Upper lobe of left lung (tissue), 6 donors: ENCODE measurements around the gene CIC. TPM values are rescaled to one million over a fixed set of nuclear protein-coding genes. Genes with fewer than 3 reads are reported as not detected.

Experiments used
- ATAC-seq, 2 donors: fragments of 200-7000 bp; cut with Tn5 transposase; one replicate each; pipeline ENCODE4 v1.9.1; 2022; ENCODE audit warnings: mild to moderate bottlenecking in 2 of 2, moderate library complexity in 2 of 2; ENCODE audit not compliant: low FRiP score in 2 of 2
- DNase-seq, 2 donors: peaks; one replicate each; pipeline ENCODE4 v3.0.0-alpha.2; 2019 to 2020
- H3K27ac ChIP-seq, 4 donors: fragments of 200-600 bp; sonication (generic); one replicate each; pipeline ENCODE4 v1.5.1; 2016 to 2019
- H3K27me3 ChIP-seq, 4 donors: fragments of 200-600 bp; sonication (generic); one replicate each; pipeline ENCODE4 v1.5.1; 2017 to 2019
- H3K36me3 ChIP-seq, 4 donors: fragments of 200-600 bp; sonication (generic); one replicate each; pipeline ENCODE4 v1.5.1; 2016 to 2019
- H3K4me1 ChIP-seq, 4 donors: fragments of 200-600 bp; sonication (generic); one replicate each; pipeline ENCODE4 v1.5.1; 2018 to 2019
- H3K4me3 ChIP-seq, 4 donors: fragments of 200-600 bp; sonication (generic); one replicate each; pipeline ENCODE4 v1.5.1; 2017 to 2019; ENCODE audit warnings: mild to moderate bottlenecking in 2 of 4, moderate library complexity in 1 of 4
- H3K9me3 ChIP-seq, 4 donors: fragments of 200-600 bp; sonication (generic); one replicate each; pipeline ENCODE4 v1.5.1; 2018 to 2019
- EP300 ChIP-seq, 4 donors: sonication (generic); formaldehyde crosslinking; IDR thresholded peaks; one replicate each; pipeline ENCODE4 v1.5.1; 2017; ENCODE audit warnings: antibody characterized with exemption in 4 of 4, control low read depth in 2 of 4
- POLR2A ChIP-seq, 4 donors: fragments of 450-650 bp; IDR thresholded peaks; one replicate each; pipeline ENCODE4 v1.5.1; 2016 to 2017; ENCODE audit warnings: antibody characterized with exemption in 4 of 4, mild to moderate bottlenecking in 2 of 4
- POLR2AphosphoS5 ChIP-seq, 2 donors: sonication (generic); formaldehyde crosslinking; IDR thresholded peaks; one replicate each; pipeline ENCODE4 v1.5.1; 2017; ENCODE audit warnings: antibody characterized with exemption in 2 of 2
- WGBS, 2 donors: methylation state at CpG; one replicate each; pipeline ENCODE4 v1.1.5; 2017 to 2018; 5-methylcytosine and 5-hydroxymethylcytosine counted together
- total RNA-seq, 6 donors: library from RNA; depleted of rRNA in 4 of 6; stranded (reverse); fragments of >200 nt in 4 of 6; gene quantifications; one replicate each; pipeline versions ENCODE4 v1.1.0 to v1.2.1, GENCODE V29; 2016 to 2021
- TF ChIP-seq, protein P1 (sequence below), 6 experiments: fragments of 450-650 bp in 4 of 6; fragments of 200-600 bp in 2 of 6; sonication (generic) in 2 of 6; IDR thresholded peaks; one replicate each; pipeline ENCODE4 v1.5.1; 2016 to 2019; ENCODE audit warnings: antibody characterized with exemption in 6 of 6
- donor health status: DM: no; HTN: no; CAD: no; lungs with moderate emphysema.
- donor health status: DM: no; HTN: yes; CAD: no; lungs with severe emphysema.

The CIC gene
- total RNA-seq, 6 donors from 2014 or later, result 52.6 to 170 (median 77.7) TPM

DNA sequence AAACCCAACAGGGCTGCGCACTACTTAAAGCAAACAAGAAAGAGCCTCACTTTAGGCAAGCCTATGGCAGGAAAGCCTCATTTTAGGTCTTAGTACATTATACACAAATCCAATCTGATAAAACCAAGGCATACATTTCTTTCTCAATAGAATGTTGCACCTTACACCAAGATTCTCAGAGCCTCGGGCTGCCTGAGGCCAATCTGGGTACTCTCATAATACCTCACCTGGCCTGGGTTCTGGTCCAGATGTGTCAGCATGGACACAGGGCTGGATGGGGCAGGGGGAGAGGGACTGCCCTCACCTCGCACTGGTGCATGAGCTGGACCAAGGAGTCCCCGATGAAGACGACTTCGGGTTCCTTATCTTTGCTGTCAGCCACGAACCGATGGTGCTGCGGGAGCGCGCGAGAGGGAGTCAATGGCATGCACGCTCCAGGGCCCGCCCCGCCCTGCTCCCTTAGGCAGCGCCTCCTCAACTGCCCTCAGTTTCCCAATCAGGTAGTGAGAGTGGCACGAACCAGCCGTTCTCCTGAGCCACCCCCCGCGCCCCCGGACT, 32.7 kb downstream of the CIC start, which contains the start of gene PRR19:
Gene PRR19 (plus strand): TSS at position 487 of the 558 bp plus-strand sequence. CDS start 7,453 bp downstream, outside the sequence.
- Histone ChIP-seq H3K36me3 (peaks cover 0 to 4% (median 0%) of the 10 kb centered on the region in 4 donors), H3K9me3 (no peaks in the 10 kb centered on the region), H3K27ac (peak within 1 kb of the TSS in 3 of 4 donors; percentile 6 to 70 (median 68)), H3K4me3 (peak within 1 kb of the TSS; percentile 34 to 74 (median 64)), H3K4me1 (peaks cover 9 to 17% (median 15%) of the 10 kb centered on the region in 4 donors), H3K27me3 (no peaks in the 10 kb centered on the region)
- DNase-seq (no peak), ATAC-seq (peak; percentile 20 to 28)
- TF ChIP-seq, protein P1, sequence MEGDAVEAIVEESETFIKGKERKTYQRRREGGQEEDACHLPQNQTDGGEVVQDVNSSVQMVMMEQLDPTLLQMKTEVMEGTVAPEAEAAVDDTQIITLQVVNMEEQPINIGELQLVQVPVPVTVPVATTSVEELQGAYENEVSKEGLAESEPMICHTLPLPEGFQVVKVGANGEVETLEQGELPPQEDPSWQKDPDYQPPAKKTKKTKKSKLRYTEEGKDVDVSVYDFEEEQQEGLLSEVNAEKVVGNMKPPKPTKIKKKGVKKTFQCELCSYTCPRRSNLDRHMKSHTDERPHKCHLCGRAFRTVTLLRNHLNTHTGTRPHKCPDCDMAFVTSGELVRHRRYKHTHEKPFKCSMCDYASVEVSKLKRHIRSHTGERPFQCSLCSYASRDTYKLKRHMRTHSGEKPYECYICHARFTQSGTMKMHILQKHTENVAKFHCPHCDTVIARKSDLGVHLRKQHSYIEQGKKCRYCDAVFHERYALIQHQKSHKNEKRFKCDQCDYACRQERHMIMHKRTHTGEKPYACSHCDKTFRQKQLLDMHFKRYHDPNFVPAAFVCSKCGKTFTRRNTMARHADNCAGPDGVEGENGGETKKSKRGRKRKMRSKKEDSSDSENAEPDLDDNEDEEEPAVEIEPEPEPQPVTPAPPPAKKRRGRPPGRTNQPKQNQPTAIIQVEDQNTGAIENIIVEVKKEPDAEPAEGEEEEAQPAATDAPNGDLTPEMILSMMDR (IDR thresholded peaks at IDR 0.05), result no peak
- TF ChIP-seq EP300 (IDR thresholded peaks at IDR 0.05), result no peak
- no peak for TF ChIP-seq POLR2AphosphoS5 (IDR thresholded peaks at IDR 0.05)
- TF ChIP-seq POLR2A (IDR thresholded peaks at IDR 0.05), result no peak
- WGBS, 2 donors, result 8 to 45% methylated on average over 2 to 17 of the region's 21 CpGs

DNA sequence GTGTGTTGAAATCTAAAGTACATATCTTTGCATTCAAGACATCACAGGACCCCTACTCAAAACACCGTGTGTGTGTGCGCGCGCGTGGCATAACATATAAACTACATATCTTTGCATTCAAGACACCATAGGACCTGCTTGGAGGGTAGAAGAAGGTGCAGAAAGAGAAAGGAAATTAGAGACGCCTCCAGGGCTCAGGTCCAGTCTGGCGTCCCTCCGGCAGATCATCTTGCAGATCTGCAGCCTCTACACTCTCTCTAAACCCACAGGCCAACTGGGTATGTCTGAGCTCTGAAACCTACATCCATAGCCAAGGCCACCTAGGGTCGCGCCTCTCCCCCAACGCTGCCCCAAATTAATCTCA, 34.0 kb downstream of the CIC start:
- H3K4me3 ChIP-seq, result peak overlapping the region in 3 of 4 donors; percentile 57 to 74 (median 70)
- H3K4me1 ChIP-seq, result peaks cover 9 to 17% (median 15%) of the 10 kb centered on the region in 4 donors
- H3K9me3 ChIP-seq, result no peaks in the 10 kb centered on the region
- DNase-seq (no peak), ATAC-seq (no peak)
- no peaks in the 10 kb centered on the region for H3K36me3 ChIP-seq
- H3K27ac ChIP-seq, result peak overlapping the region in 2 of 4 donors; percentile 68 to 70
- WGBS, 2 donors, result 61 to 80% methylated on average over 11 of the region's 11 CpGs
- no peaks in the 10 kb centered on the region for H3K27me3 ChIP-seq
- TF ChIP-seq EP300 (IDR thresholded peaks at IDR 0.05) (no peak), POLR2AphosphoS5 (IDR thresholded peaks at IDR 0.05) (no peak), POLR2A (IDR thresholded peaks at IDR 0.05) (no peak)
- TF ChIP-seq, protein P1 (IDR thresholded peaks at IDR 0.05), result no peak

DNA sequence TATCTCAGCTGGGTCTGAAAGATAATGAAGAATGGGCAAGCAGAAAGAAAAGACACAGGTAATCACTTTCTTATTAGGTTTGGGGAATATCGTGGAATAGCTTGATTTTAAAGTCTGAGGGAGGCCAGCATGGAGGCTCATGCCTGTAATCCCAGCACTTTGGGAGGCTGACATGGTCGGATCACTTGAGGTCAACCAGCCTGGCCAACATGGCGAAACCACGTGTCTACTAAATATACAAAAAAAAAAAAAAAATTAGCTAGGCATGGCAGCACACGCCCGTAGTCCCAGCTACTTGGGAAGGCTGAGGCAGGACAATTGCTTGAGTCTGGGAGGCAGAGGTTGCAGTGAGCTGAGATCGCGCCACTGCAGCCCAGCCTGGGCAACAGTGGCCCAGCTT, 34.8 kb downstream of the CIC start:
- no peaks in the 10 kb centered on the region for H3K36me3 ChIP-seq
- no peak overlapping the region for H3K27ac ChIP-seq
- H3K9me3 ChIP-seq, result no peaks in the 10 kb centered on the region
- ATAC-seq (no peak), DNase-seq (no peak)
- no peak overlapping the region for H3K4me3 ChIP-seq
- TF ChIP-seq EP300 (IDR thresholded peaks at IDR 0.05) (no peak), POLR2AphosphoS5 (IDR thresholded peaks at IDR 0.05) (no peak), POLR2A (IDR thresholded peaks at IDR 0.05) (no peak)
- TF ChIP-seq, protein P1 (IDR thresholded peaks at IDR 0.05), result no peak
- H3K4me1 ChIP-seq, result peaks cover 9 to 17% (median 15%) of the 10 kb centered on the region in 4 donors
- 76 to 93% methylated on average over 8 of the region's 8 CpGs for WGBS, 2 donors
- H3K27me3 ChIP-seq, result no peaks in the 10 kb centered on the region

DNA sequence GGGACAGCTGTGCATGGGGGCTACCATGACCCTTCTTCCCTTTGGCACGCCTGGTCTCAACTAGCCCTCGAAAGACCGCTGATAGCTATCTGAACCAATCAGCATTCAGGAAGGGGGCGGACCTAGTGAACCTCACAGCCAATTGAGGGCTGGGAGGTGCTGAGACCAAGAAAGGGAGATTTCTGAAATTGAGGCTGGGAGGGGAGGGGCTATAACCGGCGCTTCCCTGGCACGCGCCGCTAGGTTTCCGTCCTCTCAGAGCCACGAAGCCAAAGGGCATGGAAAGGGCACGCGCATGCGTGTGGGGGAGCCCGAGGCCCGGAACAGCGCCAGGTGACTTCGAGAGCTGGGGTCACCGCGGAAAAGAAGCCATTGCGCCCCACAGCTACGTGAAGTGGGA, 37.6 kb downstream of the CIC start:
- Histone ChIP-seq H3K4me3 (no peak overlapping the region), H3K9me3 (no peaks in the 10 kb centered on the region), H3K36me3 (no peaks in the 10 kb centered on the region), H3K27me3 (no peaks in the 10 kb centered on the region), H3K27ac (no peak overlapping the region), H3K4me1 (peaks cover 7 to 14% (median 12%) of the 10 kb centered on the region in 4 donors)
- WGBS, 2 donors, result 90 to 93% methylated on average over 22 of the region's 22 CpGs
- TF ChIP-seq, protein P1 (IDR thresholded peaks at IDR 0.05), result no peak
- TF ChIP-seq EP300 (IDR thresholded peaks at IDR 0.05) (no peak), POLR2AphosphoS5 (IDR thresholded peaks at IDR 0.05) (no peak), POLR2A (IDR thresholded peaks at IDR 0.05) (no peak)
- ATAC-seq (no peak), DNase-seq (peak in 1 of 2 donors; percentile 71)

DNA sequence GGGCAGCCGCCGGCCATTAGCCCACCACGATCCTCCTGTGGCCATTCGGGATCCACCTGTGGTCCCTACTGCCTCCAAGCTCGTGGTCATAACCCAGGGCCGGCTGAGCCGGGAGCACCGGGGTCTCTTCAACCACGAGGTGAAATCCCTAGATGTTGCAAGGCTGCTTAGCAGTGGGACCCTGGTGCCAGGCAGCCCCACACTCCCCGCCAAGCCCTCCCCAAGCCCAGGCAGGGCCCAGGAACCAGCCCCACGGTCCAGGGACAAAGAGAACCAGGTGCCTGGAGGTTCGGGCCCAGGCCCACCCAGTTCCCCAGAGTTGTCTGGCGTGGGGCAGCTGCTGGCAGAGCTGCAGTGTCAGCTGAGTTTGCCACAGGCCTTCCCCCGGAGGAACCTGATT, 40.6 kb downstream of the CIC start:
- no peak overlapping the region for H3K4me3 ChIP-seq

More for the DNA sequence above, 40.6 kb downstream of the CIC start:
- Histone ChIP-seq H3K27me3 (peaks cover 0 to 24% (median 7%) of the 10 kb centered on the region in 4 donors), H3K4me1 (peaks cover 7 to 16% (median 13%) of the 10 kb centered on the region in 4 donors), H3K9me3 (no peaks in the 10 kb centered on the region), H3K36me3 (no peaks in the 10 kb centered on the region), H3K27ac (no peak overlapping the region)
- ATAC-seq (no peak), DNase-seq (peak in 1 of 2 donors; percentile 52)
- TF ChIP-seq POLR2AphosphoS5 (IDR thresholded peaks at IDR 0.05), result no peak
- no peak for TF ChIP-seq POLR2A (IDR thresholded peaks at IDR 0.05)
- no peak for TF ChIP-seq EP300 (IDR thresholded peaks at IDR 0.05)
- TF ChIP-seq, protein P1 (IDR thresholded peaks at IDR 0.05), result no peak
- 92 to 100% methylated on average over 3 to 14 of the region's 14 CpGs for WGBS, 2 donors
